Mesodermal cell (in vitro differentiated cells): ENCODE data around the gene CHST3. TPM values are rescaled to one million over a fixed set of nuclear protein-coding genes. Genes with fewer than 3 reads are reported as not detected.
"Not testable (repeated sequence)": the region's sequence is repeated elsewhere in the genome, so short reads cannot be mapped to it uniquely, and the experiment has no call there.

Experiments
- H3K27ac ChIP-seq: 2 replicates; pipeline ENCODE4 v1.7.0; 2013; ENCODE audit warnings: mild to moderate bottlenecking, low read depth, low read length, moderate library complexity; ENCODE audit not compliant: severe bottlenecking
- H3K36me3 ChIP-seq: 2 replicates; pipeline ENCODE4 v1.7.1; 2013; ENCODE audit warnings: mild to moderate bottlenecking, low read length, moderate library complexity; ENCODE audit not compliant: control insufficient read depth, insufficient read depth
- H3K4me1 ChIP-seq: one replicate; pipeline ENCODE4 v1.7.1; 2013; ENCODE audit warnings: mild to moderate bottlenecking, low read length; ENCODE audit not compliant: insufficient read depth, control insufficient read depth, poor library complexity, severe bottlenecking
- H3K4me3 ChIP-seq: 2 replicates; pipeline ENCODE4 v1.7.0; 2013; ENCODE audit warnings: low read length, control low read depth, mild to moderate bottlenecking; ENCODE audit not compliant: insufficient read depth, poor library complexity, severe bottlenecking; ENCODE audit errors: extremely low read depth
- H3K9me3 ChIP-seq: 2 replicates; pipeline ENCODE4 v1.7.1; 2013; ENCODE audit warnings: mild to moderate bottlenecking, low read length, moderate library complexity; ENCODE audit not compliant: control insufficient read depth
- WGBS, 2 experiments: methylation state at CpG; one replicate each; pipeline ENCODE4 v1.1.5; 2013; ENCODE audit warnings: missing lambda C conversion rate in 2 of 2; ENCODE audit not compliant: insufficient coverage in 2 of 2; 5-methylcytosine and 5-hydroxymethylcytosine counted together
- polyA plus RNA-seq, 2 experiments: library from polyadenylated mRNA; stranded (reverse); fragments of 50-300 nt; gene quantifications; one replicate each; pipeline ENCODE4 v1.2.3, GENCODE V29; 2013

Gene CHST3, protein sequence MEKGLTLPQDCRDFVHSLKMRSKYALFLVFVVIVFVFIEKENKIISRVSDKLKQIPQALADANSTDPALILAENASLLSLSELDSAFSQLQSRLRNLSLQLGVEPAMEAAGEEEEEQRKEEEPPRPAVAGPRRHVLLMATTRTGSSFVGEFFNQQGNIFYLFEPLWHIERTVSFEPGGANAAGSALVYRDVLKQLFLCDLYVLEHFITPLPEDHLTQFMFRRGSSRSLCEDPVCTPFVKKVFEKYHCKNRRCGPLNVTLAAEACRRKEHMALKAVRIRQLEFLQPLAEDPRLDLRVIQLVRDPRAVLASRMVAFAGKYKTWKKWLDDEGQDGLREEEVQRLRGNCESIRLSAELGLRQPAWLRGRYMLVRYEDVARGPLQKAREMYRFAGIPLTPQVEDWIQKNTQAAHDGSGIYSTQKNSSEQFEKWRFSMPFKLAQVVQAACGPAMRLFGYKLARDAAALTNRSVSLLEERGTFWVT
- 13.5 TPM for polyA plus RNA-seq (2013, experiment 1 of 2)
- polyA plus RNA-seq (2013, experiment 2 of 2) = 11.0 TPM

DNA sequence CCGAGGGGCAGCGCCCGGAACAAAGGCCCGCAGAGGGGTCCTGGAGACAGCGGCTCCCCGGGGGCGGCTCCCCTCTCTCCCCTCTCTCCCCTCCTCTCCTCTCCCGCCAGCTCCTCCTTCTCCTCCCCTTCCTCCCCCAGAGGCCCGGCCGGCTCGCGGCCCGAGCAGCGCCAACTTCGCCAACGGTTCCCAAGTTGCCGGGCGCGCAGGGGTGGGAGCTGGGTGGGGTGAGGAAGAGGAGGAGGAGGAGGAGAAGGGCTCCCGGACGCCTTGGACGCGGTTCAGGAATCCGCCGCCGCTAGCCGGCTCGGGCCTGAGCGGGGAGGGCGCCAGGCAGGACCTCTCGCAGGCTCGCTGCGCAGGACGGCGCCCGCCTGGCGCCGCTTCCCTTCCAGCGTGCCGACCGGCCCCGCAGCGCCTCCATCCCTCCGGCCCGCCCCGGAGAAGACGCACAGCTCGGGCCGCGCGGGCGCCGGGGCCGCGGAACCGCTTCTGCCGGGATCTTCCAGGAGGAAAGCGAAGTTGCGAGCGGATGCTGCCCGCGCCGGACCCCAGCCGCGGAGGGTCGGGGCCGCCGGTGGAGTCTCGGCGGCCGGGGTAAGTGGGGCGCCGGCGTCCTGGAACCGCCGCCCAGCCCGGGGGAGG is at the start of gene CHST3:
Gene CHST3 (plus strand): TSS at position 298 of the 645 bp plus-strand sequence. CDS start 41,448 bp downstream, outside the sequence.
- Histone ChIP-seq H3K9me3 (no peaks in the 10 kb centered on the region), H3K36me3 (peaks cover 3% of the 10 kb centered on the region), H3K4me3 (peak within 1 kb of the TSS; percentile 70), H3K27ac (peak within 1 kb of the TSS; percentile 71), H3K4me1 (peaks cover 35% of the 10 kb centered on the region)
- 0 to 1% methylated on average over 43 to 46 of the region's 77 CpGs for WGBS, 2 experiments

DNA sequence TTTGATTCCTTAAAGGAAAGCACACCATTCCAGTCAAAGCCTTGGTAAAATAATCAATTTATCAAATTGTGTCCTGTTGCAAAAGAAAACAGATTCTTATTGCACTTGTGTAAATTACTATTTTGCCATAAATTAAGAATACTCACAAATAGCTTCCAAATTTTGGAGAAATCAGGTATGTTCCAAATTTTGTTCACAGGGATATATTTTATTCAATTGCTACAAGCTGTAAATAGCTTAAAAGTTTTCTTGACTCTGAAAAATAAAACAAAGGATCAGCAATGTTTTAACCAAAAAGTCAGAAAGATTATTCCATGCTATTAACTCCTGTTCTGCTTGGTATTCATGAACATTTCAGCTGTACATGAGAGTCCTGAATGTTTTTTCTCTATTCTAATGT is 47.4 kb upstream of the CHST3 start:
- no peak overlapping the region for H3K27ac ChIP-seq
- no peaks in the 10 kb centered on the region for H3K4me1 ChIP-seq
- H3K36me3 ChIP-seq = no peaks in the 10 kb centered on the region
- H3K9me3 ChIP-seq = no peaks in the 10 kb centered on the region
- H3K4me3 ChIP-seq = no peak overlapping the region

DNA sequence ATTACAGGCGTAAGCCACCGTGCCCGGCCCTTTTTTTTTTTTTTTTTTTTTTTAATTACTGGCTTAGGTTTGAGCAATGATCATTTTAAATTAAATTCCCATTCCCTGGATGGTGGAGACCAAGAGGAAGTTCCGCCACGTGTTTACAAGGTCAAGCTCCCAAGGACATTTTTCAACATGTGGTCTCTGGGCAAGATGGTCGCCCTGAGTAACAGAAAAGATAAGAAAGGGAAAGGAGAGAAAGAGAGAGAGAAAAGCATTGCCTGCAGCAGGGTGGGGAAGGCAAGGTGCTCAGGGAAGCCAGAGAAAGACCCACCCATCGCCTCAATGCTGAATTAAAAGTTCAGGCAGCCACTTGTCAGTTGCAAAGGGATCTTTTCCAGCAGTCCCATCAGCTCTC is 45.2 kb upstream of the CHST3 start:
- WGBS, 2 experiments = 88 to 92% methylated on average over 3 to 4 of the region's 7 CpGs
- Histone ChIP-seq H3K4me1 (no peaks in the 10 kb centered on the region), H3K36me3 (no peaks in the 10 kb centered on the region), H3K27ac (no peak overlapping the region), H3K4me3 (no peak overlapping the region), H3K9me3 (no peaks in the 10 kb centered on the region)

DNA sequence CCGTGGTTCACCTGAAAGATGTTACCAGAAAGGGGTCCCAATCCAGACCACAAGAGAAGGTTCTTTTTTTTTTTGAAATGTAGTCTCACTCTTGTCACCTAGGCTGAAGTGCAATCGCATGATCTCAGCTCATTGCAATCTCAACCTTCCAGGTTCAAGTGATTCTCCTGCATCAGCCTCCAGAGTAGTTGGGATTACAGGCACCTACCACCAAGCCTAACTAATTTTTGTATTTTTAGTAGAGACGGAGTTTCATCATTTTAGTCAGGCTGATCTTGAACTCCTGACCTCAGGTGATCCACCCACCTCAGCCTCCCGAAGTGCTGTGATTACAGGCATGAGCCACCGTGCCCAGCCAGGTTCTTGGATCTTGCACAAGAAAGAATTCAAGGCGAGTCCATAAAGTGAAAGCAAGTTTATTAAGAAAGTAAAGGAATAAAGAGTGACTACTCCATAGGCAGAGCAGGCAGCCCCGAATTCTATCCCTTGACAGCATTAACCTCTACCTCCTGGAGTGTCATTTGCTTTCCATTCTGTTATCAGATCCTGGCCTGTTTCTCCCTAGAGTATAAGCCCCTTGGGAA is 44.1 kb upstream of the CHST3 start:
- H3K4me3 ChIP-seq, H3K4me1 ChIP-seq, H3K27ac ChIP-seq, H3K9me3 ChIP-seq, H3K36me3 ChIP-seq: not testable (repeated sequence)
- 89% methylated on average over 3 to 4 of the region's 7 CpGs for WGBS, 2 experiments

DNA sequence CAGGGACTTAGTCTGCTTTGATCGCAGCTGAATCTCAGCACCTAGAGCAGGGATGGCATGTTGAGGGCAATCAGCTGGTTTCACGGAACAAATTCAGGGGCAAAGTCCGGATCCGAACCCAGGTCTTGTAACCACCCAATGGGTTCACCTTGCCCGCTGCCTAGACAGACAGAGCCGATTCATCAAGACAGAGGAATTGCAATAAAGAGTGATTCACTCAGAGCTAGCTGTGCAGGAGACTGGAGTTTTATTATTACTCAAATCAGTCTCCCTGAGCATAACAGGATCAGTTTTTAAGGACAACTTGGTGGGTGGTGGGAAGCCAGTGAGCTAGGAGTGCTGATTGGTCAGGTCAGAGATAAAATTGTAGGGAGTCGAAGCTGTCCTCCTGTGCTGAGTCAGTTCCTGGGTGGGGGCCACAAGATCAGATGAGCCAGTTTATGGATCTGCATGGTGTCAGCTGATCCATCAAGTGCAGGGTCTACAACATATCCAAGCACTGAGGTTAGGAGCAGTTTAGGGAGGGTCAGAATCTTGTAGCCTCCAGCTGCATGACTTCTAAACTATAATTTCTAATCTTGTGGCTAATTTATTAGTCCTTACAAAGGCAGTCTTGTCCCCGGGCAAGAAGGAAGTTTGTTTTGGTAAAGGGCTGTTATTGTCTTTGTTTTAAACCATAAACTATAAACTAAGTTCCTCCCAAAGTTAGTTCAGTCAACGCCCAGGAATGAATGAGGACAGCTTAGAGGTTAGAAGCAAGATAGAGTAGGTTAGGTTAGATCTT is 43.5 kb upstream of the CHST3 start:
- no peaks in the 10 kb centered on the region for H3K4me1 ChIP-seq
- no peaks in the 10 kb centered on the region for H3K36me3 ChIP-seq
- H3K9me3 ChIP-seq = no peaks in the 10 kb centered on the region
- no peak overlapping the region for H3K4me3 ChIP-seq
- no peak overlapping the region for H3K27ac ChIP-seq
- 89 to 93% methylated on average over 6 to 8 of the region's 9 CpGs for WGBS, 2 experiments

DNA sequence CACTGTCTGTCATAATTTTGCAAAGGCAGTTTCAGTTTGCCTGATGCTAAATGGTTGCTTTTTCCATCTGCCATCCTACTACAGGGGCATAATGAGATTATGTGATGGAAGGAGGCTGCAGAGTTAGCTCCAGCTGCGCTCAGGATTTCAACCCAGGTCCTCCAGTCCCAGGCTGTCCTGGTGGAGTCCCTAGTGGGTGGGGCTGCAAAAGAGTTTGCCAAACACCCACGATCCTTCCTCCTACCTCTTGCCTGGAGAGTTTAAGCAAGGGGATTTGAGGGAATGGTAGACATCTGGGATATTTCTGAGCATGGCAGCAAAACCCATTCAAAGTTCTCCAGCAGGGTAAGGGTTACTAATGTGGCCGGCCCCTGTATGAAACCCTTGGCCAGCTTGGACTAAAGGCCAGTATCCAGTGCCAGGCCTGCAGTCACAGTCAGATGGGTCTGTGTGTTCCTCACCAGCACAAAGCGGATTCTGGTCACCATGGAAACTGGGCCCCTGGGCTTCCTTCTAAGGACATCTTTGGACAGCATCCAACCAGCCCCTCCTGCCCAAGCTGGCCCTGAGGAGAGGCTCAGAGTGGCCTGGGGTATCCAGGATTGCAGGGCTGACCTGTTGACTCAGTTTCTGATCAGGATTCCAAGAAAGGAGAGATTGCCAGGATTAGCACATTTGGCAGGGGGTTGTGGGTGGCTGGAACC is 42.7 kb upstream of the CHST3 start:
- H3K4me1 ChIP-seq = no peaks in the 10 kb centered on the region
- no peaks in the 10 kb centered on the region for H3K36me3 ChIP-seq
- H3K4me3 ChIP-seq = no peak overlapping the region
- no peak overlapping the region for H3K27ac ChIP-seq
- no peaks in the 10 kb centered on the region for H3K9me3 ChIP-seq
- WGBS, 2 experiments = 58 to 71% methylated on average over 2 of the region's 4 CpGs

DNA sequence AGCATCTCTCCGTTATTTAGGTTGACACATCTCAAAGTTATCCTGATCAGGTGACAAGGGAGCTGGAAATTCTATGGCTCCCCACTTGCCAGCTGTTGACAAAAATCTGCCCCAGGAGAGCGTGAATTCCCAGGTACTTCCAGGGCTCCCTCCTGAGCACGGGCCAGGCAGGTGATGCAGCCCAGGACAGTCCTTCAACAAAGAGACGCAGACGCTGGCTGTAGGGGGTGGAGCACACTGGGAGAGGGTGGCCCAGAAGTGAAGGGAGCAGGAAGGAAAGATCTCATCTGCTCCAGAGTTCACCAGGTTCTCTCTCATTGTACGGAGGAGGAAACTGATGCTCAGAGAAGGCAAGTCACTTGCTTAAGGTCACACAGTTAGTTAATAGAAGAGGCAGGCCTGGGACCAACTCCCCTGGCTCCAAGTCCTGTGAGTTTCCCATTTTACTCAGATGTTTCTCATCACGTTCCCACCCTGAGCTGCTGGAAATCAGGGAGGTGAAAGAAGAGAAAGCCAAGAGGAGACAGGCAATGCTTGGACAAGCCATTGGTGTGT is 41.0 kb upstream of the CHST3 start:
- Histone ChIP-seq H3K36me3 (no peaks in the 10 kb centered on the region), H3K27ac (no peak overlapping the region), H3K9me3 (no peaks in the 10 kb centered on the region), H3K4me3 (no peak overlapping the region), H3K4me1 (no peaks in the 10 kb centered on the region)
- 77 to 84% methylated on average over 7 of the region's 7 CpGs for WGBS, 2 experiments

DNA sequence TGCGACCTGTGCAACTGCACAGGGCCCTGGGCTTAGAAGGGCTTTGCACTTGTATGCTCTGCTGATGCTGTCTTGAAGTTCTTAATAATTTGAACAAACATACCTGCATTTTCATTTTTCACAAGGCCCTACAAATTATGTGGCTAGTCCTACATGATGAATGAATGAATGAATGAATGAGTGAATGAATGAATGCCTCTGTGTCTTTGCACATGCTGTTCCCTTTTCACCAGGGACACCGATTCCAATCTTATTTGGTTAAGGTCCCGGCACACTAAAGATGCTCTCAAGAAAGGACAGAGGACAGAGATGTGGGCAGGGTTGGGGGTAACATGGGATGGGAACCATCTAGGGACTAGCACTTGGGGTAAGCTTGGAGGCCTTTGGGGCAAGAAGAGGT is 39.4 kb upstream of the CHST3 start:
- no peaks in the 10 kb centered on the region for H3K9me3 ChIP-seq
- H3K4me1 ChIP-seq = no peaks in the 10 kb centered on the region
- no peaks in the 10 kb centered on the region for H3K36me3 ChIP-seq
- WGBS, 2 experiments = 95% methylated on average over 2 to 3 of the region's 3 CpGs
- H3K4me3 ChIP-seq = no peak overlapping the region
- H3K27ac ChIP-seq = no peak overlapping the region

DNA sequence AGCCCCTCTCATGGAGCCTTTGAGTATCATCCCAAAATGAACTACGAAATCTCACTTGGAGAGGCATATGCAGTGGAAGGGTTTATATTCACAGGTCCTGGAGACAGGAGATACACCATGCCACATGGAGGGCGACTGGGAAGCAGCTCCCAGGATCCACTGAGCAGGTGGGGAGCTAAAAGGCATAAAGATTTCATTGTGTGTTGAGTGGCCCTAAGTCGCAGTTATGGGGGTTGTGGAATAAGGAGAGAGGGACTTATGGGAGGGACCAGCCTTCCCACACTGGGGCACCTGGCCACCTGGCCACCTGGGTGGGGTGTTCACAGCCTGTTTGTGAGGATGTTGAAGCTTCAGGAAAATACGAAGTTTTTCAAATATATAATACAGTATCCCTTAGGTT is 37.0 kb upstream of the CHST3 start:
- no peaks in the 10 kb centered on the region for H3K9me3 ChIP-seq
- H3K36me3 ChIP-seq = no peaks in the 10 kb centered on the region
- no peak overlapping the region for H3K4me3 ChIP-seq
- H3K27ac ChIP-seq = no peak overlapping the region
- WGBS, 2 experiments = 0% methylated on average over 1 of the region's 4 CpGs
- H3K4me1 ChIP-seq = no peaks in the 10 kb centered on the region
